Measurements from ENCODE around the gene ZYG11B.
"Not testable (repeated sequence)": the region's sequence is repeated elsewhere in the genome, so short reads cannot be mapped to it uniquely, and the experiment has no call there.

Gene ZYG11B

DNA sequence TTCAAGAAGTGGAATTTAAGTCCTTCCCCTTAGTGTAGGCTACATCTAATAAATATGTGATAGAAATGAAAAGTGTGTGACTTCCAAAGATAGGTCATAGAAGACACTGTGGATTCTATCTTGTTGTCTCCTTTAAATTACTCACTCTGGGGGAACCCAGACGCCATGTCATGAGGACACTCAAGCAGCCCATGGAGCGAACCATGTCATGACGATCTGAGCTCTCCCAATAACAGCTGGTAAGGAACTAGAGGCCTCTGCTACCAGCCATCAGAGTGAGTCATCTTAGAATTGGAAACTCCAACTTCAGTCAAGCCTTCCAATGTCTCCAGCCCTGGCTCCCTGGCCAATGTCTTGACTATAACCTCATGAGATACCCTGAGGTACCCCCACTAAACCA is 34.4 kb upstream of the ZYG11B start:
- 96 to 99% methylated on average over 3 of the region's 3 CpGs for WGBS, 2 experiments
- peaks cover 23% of the 10 kb centered on the region for H3K36me3 ChIP-seq (ENCODE audit: control insufficient read depth, insufficient read depth, low read length)
- no peak overlapping the region for H3K27ac ChIP-seq (ENCODE audit: insufficient read depth, low read depth, low read length, poor library complexity, severe bottlenecking)
- no peaks in the 10 kb centered on the region for H3K9me3 ChIP-seq (ENCODE audit: control insufficient read depth, low read length)
- no peaks in the 10 kb centered on the region for H3K27me3 ChIP-seq (ENCODE audit: control insufficient read depth, insufficient read depth, low read length, poor library complexity, severe bottlenecking)
- H3K4me3 ChIP-seq (ENCODE audit: insufficient read depth, low read depth, low read length): no peak overlapping the region
- no peaks in the 10 kb centered on the region for H3K4me1 ChIP-seq (ENCODE audit: control insufficient read depth, insufficient read depth, low read length)

DNA sequence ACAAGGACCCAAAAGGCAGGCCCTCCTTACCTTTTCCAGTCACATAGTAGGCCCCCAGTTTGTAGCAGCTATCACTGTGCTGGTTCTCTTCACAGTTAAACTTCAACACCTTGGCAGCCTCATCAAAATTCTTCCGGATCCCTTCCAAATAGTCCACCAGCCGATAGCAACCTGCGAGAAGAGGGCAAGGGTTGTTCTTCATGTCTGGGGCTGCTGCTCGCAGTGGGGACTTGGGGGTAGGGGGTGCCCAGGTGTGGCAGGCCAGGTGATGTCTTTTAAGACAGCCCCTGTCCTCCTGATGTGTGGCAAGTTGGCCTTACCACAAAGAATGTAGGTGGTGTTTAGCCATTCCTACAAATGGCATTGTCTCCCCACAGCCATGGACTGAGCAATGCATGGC is 33.6 kb upstream of the ZYG11B start:
- WGBS, 2 experiments: 98 to 99% methylated on average over 4 of the region's 4 CpGs
- Histone ChIP-seq H3K4me1 (ENCODE audit: control insufficient read depth, insufficient read depth, low read length) (no peaks in the 10 kb centered on the region), H3K36me3 (ENCODE audit: control insufficient read depth, insufficient read depth, low read length) (peaks cover 19% of the 10 kb centered on the region), H3K27ac (ENCODE audit: insufficient read depth, low read depth, low read length, poor library complexity, severe bottlenecking) (no peak overlapping the region), H3K9me3 (ENCODE audit: control insufficient read depth, low read length) (no peaks in the 10 kb centered on the region), H3K4me3 (ENCODE audit: insufficient read depth, low read depth, low read length) (no peak overlapping the region), H3K27me3 (ENCODE audit: control insufficient read depth, insufficient read depth, low read length, poor library complexity, severe bottlenecking) (no peaks in the 10 kb centered on the region)

GRCh38 chr1:52693351-52693750 is 32.9 kb upstream of the ZYG11B start:
- WGBS, 2 experiments: 96 to 97% methylated on average over 10 of the region's 10 CpGs
- H3K9me3 ChIP-seq (ENCODE audit: control insufficient read depth, low read length); H3K27me3 ChIP-seq (ENCODE audit: control insufficient read depth, insufficient read depth, low read length, poor library complexity, severe bottlenecking); H3K27ac ChIP-seq (ENCODE audit: insufficient read depth, low read depth, low read length, poor library complexity, severe bottlenecking); H3K4me1 ChIP-seq (ENCODE audit: control insufficient read depth, insufficient read depth, low read length); H3K4me3 ChIP-seq (ENCODE audit: insufficient read depth, low read depth, low read length): not testable (repeated sequence)
- H3K36me3 ChIP-seq (ENCODE audit: control insufficient read depth, insufficient read depth, low read length): peaks cover 17% of the 10 kb centered on the region

DNA sequence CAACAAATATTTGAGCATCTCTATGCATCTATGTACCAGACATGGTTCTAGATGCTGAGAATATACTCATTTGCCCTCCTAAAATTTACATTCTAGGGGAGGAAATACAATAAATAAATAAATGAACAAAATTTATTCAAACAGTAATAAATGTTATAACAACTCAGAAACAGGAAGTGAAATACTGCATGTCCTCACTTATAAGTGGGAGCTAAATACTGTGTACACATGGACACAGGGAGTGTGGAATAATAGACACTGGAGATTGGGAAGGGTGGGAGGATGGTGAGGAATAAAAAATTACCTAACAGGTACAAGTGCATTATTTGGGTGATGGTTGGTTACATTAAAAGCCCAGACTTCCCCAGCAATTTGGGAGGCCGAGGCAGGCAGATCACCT is 32.4 kb upstream of the ZYG11B start:
- Histone ChIP-seq H3K9me3 (ENCODE audit: control insufficient read depth, low read length) (no peaks in the 10 kb centered on the region), H3K4me1 (ENCODE audit: control insufficient read depth, insufficient read depth, low read length) (no peaks in the 10 kb centered on the region), H3K4me3 (ENCODE audit: insufficient read depth, low read depth, low read length) (no peak overlapping the region), H3K36me3 (ENCODE audit: control insufficient read depth, insufficient read depth, low read length) (peaks cover 17% of the 10 kb centered on the region), H3K27ac (ENCODE audit: insufficient read depth, low read depth, low read length, poor library complexity, severe bottlenecking) (no peak overlapping the region), H3K27me3 (ENCODE audit: control insufficient read depth, insufficient read depth, low read length, poor library complexity, severe bottlenecking) (no peaks in the 10 kb centered on the region)
- 82 to 94% methylated on average over 1 of the region's 1 CpG for WGBS, 2 experiments

DNA sequence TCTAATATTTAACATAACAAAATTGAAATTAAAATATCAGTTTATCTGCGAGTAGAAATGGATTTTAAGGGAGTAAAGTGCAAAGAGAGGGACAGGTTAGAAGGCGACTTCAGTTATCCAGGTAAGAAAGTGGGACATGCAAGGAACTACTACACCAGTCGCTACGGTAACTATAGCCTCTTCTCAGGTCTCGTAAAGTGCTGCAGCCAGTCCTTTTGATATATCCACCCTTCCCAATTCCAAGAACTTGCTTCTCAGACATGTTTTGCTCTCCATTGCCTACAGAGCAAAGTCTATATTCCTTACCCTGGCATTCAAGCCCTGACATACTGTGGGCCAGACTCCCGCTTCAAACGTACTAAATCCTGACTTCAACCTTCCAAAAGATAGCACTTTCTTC is 30.6 kb upstream of the ZYG11B start:
- H3K4me1 ChIP-seq (ENCODE audit: control insufficient read depth, insufficient read depth, low read length): no peaks in the 10 kb centered on the region
- H3K36me3 ChIP-seq (ENCODE audit: control insufficient read depth, insufficient read depth, low read length): peaks cover 17% of the 10 kb centered on the region
- H3K27me3 ChIP-seq (ENCODE audit: control insufficient read depth, insufficient read depth, low read length, poor library complexity, severe bottlenecking): no peaks in the 10 kb centered on the region
- H3K9me3 ChIP-seq (ENCODE audit: control insufficient read depth, low read length): no peaks in the 10 kb centered on the region
- WGBS, 2 experiments: 92 to 96% methylated on average over 7 of the region's 7 CpGs
- no peak overlapping the region for H3K4me3 ChIP-seq (ENCODE audit: insufficient read depth, low read depth, low read length)
- no peak overlapping the region for H3K27ac ChIP-seq (ENCODE audit: insufficient read depth, low read depth, low read length, poor library complexity, severe bottlenecking)

DNA sequence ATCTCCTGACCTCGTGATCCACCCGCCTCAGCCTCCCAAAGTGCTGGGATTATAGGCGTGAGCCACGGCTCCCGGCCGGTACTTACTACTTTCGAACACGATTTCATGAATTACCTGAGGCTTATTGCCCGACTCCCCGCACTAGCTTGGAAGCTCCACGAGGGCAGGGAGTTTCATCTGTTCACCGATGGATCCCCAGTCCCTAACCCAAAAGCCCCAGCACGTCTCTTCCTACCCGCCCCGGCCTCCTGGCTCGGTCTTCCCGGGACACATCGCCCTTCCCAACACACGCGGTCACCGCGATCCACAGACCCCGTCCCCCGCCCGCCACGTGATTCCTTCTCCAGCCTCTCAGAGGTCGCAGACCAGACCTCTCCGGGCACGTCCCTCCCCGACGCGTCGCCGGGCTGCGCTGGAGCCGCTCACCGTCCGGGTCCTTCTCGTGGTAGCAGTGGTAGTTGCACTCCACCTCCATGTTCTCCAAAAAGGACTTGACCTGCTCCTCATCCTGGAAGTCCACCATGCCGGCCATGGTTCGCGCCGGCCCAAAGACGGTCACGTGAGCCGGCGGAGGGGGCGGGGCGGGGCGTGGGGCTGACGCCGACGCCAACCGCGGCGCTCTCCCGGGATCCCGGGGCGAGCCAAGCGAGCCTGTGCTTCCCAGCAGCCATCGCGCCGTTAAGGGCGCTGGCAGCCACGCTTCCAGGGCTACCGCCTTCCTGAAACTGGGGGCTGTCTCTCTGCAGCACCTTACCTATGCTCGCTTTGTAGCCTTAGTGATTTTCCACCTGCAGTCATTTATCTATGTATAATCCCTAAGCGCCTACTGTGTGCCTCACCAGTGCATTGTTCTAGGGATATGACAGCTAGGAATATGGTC is 28.2 kb upstream of the ZYG11B start, which contains the start of gene COA7:
COA7 (minus strand) TSS at position 553 of the 880 bp plus-strand sequence; CDS start at position 532, 21 bp downstream.
- Histone ChIP-seq H3K9me3 (ENCODE audit: control insufficient read depth, low read length) (no peaks in the 10 kb centered on the region), H3K4me3 (ENCODE audit: insufficient read depth, low read depth, low read length) (peak within 1 kb of the TSS; percentile 63), H3K4me1 (ENCODE audit: control insufficient read depth, insufficient read depth, low read length) (no peaks in the 10 kb centered on the region), H3K27ac (ENCODE audit: insufficient read depth, low read depth, low read length, poor library complexity, severe bottlenecking) (no peak within 1 kb of the TSS), H3K36me3 (ENCODE audit: control insufficient read depth, insufficient read depth, low read length) (peaks cover 1% of the 10 kb centered on the region), H3K27me3 (ENCODE audit: control insufficient read depth, insufficient read depth, low read length, poor library complexity, severe bottlenecking) (no peaks in the 10 kb centered on the region)
- WGBS, 2 experiments: 3 to 4% methylated on average over 68 of the region's 68 CpGs

DNA sequence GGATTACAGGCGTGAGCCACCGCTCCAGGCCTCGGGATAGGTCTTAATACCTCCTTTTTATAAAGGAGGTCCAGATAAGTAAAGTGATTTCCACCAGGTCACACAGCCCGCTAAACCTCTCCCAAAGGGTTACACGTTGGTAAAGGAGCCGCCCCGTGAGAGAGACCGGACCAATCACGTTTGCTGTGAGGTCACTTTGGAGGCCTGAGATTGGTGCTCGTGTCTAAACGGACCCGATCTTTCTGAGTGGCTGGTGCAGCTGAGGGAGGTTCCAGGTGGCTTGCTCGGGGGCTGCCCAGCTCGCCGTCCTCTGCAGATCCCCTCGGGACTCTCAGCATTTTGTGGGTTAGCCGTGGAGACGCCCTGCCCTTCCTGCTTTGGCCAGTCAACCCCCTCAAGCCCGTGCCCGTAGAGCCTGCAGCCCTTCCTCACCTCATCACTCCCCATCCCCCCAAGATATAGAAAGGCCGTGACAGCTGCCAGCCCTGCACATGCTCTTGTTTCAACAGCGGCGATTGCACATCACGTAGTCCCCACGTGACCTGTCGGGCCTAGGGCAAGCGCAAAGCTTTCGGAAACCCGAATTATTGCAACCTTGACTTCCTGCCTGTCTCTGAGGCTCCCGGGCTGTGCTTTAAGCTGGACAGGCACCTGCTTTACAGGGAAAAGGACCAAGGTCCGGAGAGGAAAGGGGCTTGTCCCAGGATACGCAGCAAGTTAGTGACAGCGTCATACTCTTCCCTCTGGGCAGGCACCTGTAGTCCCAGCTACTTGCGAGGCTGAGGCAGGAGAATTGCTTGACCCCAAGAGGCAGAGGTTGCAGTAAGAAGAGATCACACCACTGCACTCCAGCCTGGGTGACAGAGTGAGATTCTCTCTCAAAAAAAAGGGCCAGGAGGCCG is 23.1 kb upstream of the ZYG11B start:
- no peaks in the 10 kb centered on the region for H3K4me1 ChIP-seq (ENCODE audit: control insufficient read depth, insufficient read depth, low read length)
- no peak overlapping the region for H3K27ac ChIP-seq (ENCODE audit: insufficient read depth, low read depth, low read length, poor library complexity, severe bottlenecking)

GRCh38 chr1:52706136-52706670 is 20.1 kb upstream of the ZYG11B start:
- 80 to 87% methylated on average over 4 to 5 of the region's 6 CpGs for WGBS, 2 experiments

More for the DNA sequence above, 23.1 kb upstream of the ZYG11B start:
- Histone ChIP-seq H3K27me3 (ENCODE audit: control insufficient read depth, insufficient read depth, low read length, poor library complexity, severe bottlenecking) (no peaks in the 10 kb centered on the region), H3K4me3 (ENCODE audit: insufficient read depth, low read depth, low read length) (peak overlapping the region; percentile 43), H3K9me3 (ENCODE audit: control insufficient read depth, low read length) (no peaks in the 10 kb centered on the region), H3K36me3 (ENCODE audit: control insufficient read depth, insufficient read depth, low read length) (no peaks in the 10 kb centered on the region)
- 5% methylated on average over 35 of the region's 35 CpGs for WGBS, 2 experiments

DNA sequence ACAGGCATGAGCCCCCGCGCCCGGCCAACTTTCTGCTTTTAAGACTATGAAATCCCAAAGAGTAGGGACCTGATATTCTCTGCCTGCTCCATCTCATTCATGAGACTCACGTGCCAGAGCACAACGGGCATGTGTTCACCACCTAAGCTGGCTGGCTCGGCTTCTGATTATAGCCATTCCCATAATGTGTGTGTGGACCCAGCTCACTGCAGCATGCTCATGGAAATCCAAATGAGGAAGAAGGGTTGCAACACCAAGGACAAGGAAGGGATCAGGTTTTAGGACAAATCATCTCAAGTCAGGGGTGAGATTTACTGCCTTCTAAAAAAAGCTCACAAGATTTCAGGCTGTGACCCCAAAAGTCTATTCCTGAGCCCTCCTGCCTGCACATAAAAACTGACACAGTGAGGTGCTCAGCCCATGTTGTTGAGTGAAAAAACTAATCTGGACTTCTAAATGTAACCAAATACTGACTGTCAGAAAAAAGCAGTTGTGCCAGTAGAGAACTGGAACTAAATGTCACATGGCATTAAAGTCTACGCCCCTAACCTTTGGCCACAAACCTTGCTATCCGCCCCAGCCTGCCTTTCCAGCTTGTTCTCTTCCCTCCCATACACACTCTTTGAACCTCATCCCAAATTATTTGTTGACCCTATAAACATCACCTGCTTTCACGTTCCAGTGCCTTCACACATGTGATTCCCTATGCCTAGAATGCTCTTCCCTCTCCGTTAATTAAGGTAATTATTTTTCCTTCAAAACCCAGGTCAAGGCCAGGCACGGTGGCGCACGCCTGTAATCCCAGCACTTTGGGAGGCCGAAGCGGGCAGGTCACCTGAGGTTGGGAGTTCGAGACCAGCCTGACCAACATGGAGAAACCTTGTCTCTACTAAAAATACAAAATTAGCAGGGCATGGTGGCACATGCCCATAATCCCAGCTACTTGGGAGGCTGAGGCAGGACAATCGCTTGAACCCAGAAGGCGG is 19.0 kb upstream of the ZYG11B start:
- WGBS, 2 experiments: 91 to 94% methylated on average over 18 of the region's 18 CpGs
- Histone ChIP-seq H3K4me1 (ENCODE audit: control insufficient read depth, insufficient read depth, low read length) (no peaks in the 10 kb centered on the region), H3K27me3 (ENCODE audit: control insufficient read depth, insufficient read depth, low read length, poor library complexity, severe bottlenecking) (no peaks in the 10 kb centered on the region), H3K9me3 (ENCODE audit: control insufficient read depth, low read length) (no peaks in the 10 kb centered on the region), H3K36me3 (ENCODE audit: control insufficient read depth, insufficient read depth, low read length) (no peaks in the 10 kb centered on the region), H3K27ac (ENCODE audit: insufficient read depth, low read depth, low read length, poor library complexity, severe bottlenecking) (no peak overlapping the region), H3K4me3 (ENCODE audit: insufficient read depth, low read depth, low read length) (no peak overlapping the region)

More at GRCh38 chr1:52706136-52706670, 20.1 kb upstream of the ZYG11B start:
- H3K4me1 ChIP-seq (ENCODE audit: control insufficient read depth, insufficient read depth, low read length): no peaks in the 10 kb centered on the region
- H3K9me3 ChIP-seq (ENCODE audit: control insufficient read depth, low read length): no peaks in the 10 kb centered on the region
- no peaks in the 10 kb centered on the region for H3K27me3 ChIP-seq (ENCODE audit: control insufficient read depth, insufficient read depth, low read length, poor library complexity, severe bottlenecking)
- no peak overlapping the region for H3K27ac ChIP-seq (ENCODE audit: insufficient read depth, low read depth, low read length, poor library complexity, severe bottlenecking)
- H3K4me3 ChIP-seq (ENCODE audit: insufficient read depth, low read depth, low read length): no peak overlapping the region
- H3K36me3 ChIP-seq (ENCODE audit: control insufficient read depth, insufficient read depth, low read length): no peaks in the 10 kb centered on the region
